Stimulated activated CD8-positive, alpha-beta memory T cell treated with anti-CD3 and anti-CD28 coated beads, Interleukin-15, amount 100 ng/mL, for 4 hours (primary cell): Measurements from ENCODE around the gene ZNF396.

Source experiments
- DNase-seq, 2 donors: peaks; one replicate each; pipeline ENCODE4 v3.0.0-alpha.2; 2020; ENCODE audit warnings: low read depth in 2 of 2

The ZNF396 gene

GRCh38 chr18:35383136-35383535, 6.0 kb upstream of the ZNF396 start:
- no peak for DNase-seq

GRCh38 chr18:35379421-35379820, 2.3 kb upstream of the ZNF396 start:
- no peak for DNase-seq

GRCh38 chr18:35378574-35378896, 1.4 kb upstream of the ZNF396 start:
- DNase-seq = no peak

- DNase-seq = no peak
Measured at GRCh38 chr18:35377875-35378573, 887 bp upstream of the ZNF396 start.

GRCh38 chr18:35376393-35376741, 770 bp downstream of the ZNF396 start:
- no peak for DNase-seq

GRCh38 chr18:35374708-35375107, 2.4 kb downstream of the ZNF396 start:
- no peak for DNase-seq

- no peak for DNase-seq
Measured at GRCh38 chr18:35371412-35372195, 5.5 kb downstream of the ZNF396 start.

GRCh38 chr18:35369126-35369525, 8.0 kb downstream of the ZNF396 start:
- no peak for DNase-seq

GRCh38 chr18:35368595-35368994, 8.5 kb downstream of the ZNF396 start:
- no peak for DNase-seq

GRCh38 chr18:35362531-35362930, 14.6 kb downstream of the ZNF396 start:
- DNase-seq = no peak

GRCh38 chr18:35361570-35362321, 15.4 kb downstream of the ZNF396 start:
- no peak for DNase-seq

- DNase-seq = peak; percentile 19 to 43
Measured at GRCh38 chr18:35355140-35355618, 22.0 kb downstream of the ZNF396 start.

- DNase-seq = no peak
Measured at GRCh38 chr18:35352778-35353177, 24.4 kb downstream of the ZNF396 start.

GRCh38 chr18:35352283-35352682, 24.9 kb downstream of the ZNF396 start:
- no peak for DNase-seq

GRCh38 chr18:35348001-35348400, 29.1 kb downstream of the ZNF396 start:
- no peak for DNase-seq

- DNase-seq = no peak
Measured at GRCh38 chr18:35345950-35346349, 31.2 kb downstream of the ZNF396 start.

- DNase-seq = no peak
Measured at GRCh38 chr18:35345460-35345921, 31.6 kb downstream of the ZNF396 start.

- DNase-seq = no peak
Measured at GRCh38 chr18:35344736-35345459, 32.2 kb downstream of the ZNF396 start.

GRCh38 chr18:35343936-35344735, 33.0 kb downstream of the ZNF396 start, which contains the start of gene ZNF24:
Gene ZNF24, minus strand, starts transcription at chr18:35344420. Its CDS starts 3,770 bp downstream, at chr18:35340650.
- peak; percentile 84 for DNase-seq

- DNase-seq = no peak
Measured at GRCh38 chr18:35343488-35343935, 33.6 kb downstream of the ZNF396 start.

GRCh38 chr18:35337286-35337685, 39.9 kb downstream of the ZNF396 start:
- no peak for DNase-seq
